CD4-positive, alpha-beta T cell treated with Interleukin-15 for 1 hour (primary cell): ENCODE results near the gene HADHA.

ENCODE experiments used
- DNase-seq: peaks from one replicate; pipeline ENCODE4 v3.0.0-alpha.2; 2020

The HADHA gene

GRCh38 chr2:26190369-26190768 is 54.1 kb downstream of the HADHA start:
- DNase-seq: no peak

GRCh38 chr2:26189751-26190150 is 54.7 kb downstream of the HADHA start:
- DNase-seq: no peak

DNA sequence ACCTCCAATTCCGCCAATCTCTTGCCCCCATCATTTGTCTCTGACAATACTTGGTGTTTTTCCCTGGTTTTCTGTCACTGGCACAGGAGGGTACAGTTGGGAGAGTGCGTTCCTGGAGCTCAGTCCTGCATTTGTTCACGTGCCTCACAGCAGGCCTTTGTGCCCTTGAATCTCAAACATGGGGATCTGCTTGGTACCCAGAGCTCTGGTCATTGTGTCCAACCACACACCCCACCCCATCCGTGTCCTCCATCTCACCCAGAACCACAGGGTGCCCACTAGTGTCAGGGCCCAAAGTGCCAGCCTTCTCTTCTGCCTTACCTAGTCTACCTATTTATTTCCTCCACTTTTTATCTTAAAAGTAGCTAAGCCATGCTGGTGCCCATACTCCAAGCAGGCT is 55.3 kb downstream of the HADHA start:
- no peak for DNase-seq

DNA sequence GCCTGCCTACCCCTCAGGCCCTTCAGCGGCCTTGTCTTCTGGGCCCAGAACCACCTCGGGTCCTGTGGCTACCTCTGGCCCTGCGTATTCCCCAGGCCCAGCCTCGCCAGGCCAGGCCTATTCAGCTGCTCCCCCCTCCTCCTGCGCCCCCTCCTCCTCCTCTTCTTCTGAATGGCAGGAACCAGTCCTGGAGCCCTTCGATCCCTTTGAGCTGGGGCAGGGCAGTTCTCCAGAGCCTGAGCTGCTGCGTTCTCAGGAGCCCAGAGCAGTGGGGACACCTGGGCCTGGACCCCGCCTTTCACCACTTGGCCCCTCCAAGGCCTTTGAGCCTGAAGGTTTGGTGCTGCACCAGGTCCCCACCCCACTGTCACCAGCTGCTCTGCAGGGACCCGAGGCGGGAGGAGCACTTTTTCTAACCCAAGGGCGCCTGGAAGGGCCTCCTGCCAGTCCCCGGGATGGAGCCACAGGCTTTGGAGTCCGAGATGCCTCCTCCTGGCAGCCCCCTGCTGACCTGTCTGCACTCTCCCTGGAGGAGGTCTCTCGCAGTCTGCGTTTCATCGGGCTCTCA is 56.8 kb downstream of the HADHA start:
- no peak for DNase-seq

DNA sequence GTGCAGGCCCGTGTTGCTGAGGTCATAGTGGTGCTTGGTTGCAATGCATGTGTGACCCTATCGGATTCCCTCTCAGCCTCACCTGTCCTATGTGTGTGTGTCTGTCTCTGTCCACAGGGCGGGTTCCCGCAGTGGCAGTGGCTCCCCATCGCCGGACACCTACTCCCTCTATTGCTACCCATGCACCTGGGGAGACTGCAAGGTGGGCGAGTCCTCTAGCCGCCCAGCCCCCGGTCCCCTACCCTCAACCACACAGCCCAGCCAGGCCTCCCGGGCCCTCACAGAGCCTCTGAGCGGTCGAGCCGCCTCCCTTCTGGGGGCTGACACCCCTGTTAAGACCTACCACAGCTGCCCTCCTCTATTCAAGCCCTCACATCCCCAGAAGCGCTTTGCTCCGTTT is 57.3 kb downstream of the HADHA start:
- DNase-seq: no peak

GRCh38 chr2:26185954-26186770 is 58.3 kb downstream of the HADHA start:
- no peak for DNase-seq

- DNase-seq: no peak
Measured at GRCh38 chr2:26185304-26185928, 59.0 kb downstream of the HADHA start.

GRCh38 chr2:26184555-26185303 is 59.7 kb downstream of the HADHA start:
- DNase-seq: peak; percentile 87

GRCh38 chr2:26184121-26184520 is 60.3 kb downstream of the HADHA start:
- no peak for DNase-seq

DNA sequence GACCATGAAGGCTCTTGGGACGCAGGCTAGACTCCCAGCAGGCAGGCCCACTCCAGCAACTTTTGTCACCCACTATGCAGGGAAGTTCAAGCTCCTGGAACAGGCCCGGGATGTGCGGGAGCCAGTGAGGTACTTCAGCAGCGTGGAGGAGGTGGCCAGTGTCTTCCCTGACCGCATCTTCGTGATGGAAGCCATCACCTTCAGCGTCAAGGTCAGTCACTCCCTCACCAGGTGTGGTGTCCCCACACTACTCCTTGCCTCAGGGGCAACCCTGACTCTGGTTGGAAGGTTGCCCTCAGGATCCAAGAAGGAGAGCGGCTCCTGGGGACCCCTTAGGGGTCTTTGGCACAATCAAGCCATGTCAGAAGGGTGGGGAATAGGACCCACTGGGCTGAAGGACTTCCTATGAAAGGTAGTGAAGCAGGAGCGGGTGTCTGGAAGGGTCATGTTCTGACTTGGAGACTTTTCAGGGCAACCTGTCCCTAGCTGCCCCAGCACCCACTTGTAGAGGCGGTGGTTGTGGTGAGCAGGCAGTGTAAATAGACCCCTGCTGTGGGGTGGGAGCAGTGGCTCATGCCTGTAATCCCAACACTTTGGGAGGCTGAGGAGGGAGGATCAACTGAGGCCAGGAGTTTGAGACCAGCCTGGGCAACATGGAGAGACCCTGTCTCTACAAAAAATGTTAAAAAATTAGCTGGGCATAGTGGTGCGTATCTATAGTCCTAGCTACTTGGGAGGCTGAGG is 61.4 kb downstream of the HADHA start:
- no peak for DNase-seq

DNA sequence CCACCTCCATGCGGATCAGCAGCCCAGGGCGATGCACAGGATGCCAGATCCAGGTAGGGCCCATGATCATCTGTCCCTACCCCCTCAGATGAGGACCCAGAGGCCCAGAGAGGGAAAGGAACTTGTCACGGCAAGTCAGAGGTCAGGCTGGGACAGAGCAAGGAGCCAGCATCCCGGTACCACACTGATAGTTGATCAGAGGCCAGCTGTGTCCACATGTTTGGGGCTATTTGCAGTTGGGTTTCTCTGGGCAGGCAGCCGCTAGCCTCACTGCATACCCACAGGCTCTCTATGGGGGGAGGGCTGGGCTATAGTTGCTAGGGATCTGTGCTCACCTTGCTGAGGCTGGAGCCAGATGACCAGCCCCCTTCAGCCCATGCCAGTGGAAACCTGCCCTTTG is 62.0 kb downstream of the HADHA start:
- no peak for DNase-seq

DNA sequence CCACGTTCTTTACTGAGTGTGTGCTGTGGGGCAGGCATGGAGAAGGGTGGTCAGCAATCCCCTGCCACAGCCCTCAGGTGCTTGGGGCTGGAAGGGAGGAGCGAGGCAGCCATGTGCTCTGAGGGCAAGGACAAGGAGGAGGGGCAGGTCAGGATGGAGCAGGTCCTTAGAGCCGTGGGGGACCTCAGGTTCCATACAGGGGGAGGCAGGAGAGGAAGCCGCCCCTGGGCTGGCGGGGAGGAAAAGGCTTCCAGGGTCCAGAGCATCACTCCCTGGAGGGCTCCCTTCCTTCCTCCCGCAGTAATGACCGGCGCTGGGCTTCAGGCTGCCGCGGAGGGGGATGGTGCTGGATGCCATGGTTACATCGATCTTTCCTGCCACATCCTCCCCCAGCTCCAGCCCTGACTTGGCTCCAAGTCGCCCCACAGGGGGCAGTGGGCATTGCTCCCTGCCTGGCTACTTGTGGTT is 65.0 kb downstream of the HADHA start:
- DNase-seq: no peak

DNA sequence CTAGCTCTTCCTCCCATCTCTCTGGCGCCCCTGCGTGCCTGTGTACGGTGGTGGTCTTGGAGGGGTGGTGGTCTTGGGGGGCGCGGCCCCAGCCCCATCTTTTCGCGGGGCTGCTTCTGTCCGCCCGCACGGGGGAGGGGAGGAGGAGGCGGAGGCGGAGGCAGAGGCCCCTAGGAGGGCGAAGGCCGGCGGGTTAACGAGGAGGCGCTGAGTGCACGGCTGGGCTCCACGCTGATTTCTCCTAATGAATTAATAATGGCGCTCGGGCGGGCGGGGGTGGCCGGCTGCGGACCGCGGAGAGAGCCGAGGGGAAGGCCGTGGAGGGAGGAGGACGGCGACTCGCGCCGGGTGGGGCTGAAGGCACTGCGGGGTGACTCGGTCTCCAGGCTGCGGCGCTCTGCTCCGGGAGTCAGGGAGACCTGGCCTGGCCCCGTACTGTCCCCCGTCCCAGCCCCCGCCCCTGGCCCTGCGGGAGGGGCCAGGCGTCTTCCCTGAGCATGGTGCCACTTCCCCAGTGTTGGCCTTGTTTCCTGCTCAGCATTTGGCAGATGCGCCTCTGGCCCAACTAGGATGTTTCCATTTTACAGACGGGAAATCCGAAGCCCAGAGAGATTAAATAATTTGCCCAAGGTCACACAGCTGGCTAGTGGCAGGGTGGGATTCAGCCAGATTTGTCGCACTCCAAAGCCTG is 65.5 kb downstream of the HADHA start:
- DNase-seq: no peak

GRCh38 chr2:26178246-26178645 is 66.2 kb downstream of the HADHA start:
- DNase-seq: no peak

GRCh38 chr2:26177122-26177521 is 67.3 kb downstream of the HADHA start:
- no peak for DNase-seq

DNA sequence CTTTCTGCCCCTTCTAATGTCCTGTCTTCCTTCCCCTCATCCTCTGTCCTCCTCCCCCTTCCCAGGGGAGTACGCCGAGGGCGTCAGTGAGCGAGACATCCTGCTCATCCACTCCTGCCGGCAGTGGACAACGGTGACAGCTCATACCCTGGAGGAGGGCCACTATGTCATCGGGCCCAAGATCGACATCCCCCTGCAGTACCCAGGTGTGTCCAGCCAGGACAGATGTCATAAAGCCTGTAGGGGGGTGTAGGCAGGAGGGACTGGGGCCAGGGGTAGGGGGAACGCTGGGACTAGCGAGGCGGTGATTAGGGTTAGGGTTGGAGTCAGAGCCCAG is 68.2 kb downstream of the HADHA start:
- DNase-seq: no peak

- no peak for DNase-seq
Measured at GRCh38 chr2:26175466-26176278, 68.8 kb downstream of the HADHA start.

DNA sequence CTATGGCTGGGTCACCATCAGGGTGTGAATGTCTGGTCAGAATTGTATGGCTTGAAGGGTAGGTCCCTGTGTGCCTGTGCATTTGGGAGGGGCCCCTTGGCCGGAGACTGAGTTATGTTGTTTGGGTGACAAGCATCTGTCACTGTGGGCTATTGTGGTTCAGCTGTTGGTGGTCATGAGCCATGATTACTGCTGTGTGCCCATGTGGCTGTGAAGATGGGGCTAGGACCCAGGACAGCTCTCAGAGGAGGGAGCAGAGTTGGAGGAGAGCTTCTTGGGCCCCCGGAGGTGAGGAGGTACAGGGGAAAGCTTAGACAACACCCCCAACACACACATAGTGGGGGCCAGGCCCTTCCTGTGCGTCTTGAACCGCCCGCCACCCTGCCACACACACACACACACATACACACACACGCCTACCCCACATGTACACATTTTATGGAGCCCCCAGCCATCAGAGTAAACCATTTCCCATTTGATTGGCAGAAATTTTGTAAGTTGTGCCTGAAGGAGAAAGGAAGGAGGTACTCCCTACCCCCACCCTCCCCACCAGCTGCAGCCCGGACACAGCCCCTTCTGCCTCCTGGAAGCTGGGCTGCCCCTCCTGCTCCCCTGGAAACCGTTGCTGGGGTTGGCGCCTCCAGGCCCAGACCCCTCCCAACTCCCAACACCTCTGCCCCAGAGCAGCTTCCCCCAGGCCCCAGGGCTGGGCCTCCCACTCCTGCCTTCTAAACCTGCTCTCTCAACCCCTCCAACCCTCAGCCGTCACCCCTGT is 69.6 kb downstream of the HADHA start:
- no peak for DNase-seq

DNA sequence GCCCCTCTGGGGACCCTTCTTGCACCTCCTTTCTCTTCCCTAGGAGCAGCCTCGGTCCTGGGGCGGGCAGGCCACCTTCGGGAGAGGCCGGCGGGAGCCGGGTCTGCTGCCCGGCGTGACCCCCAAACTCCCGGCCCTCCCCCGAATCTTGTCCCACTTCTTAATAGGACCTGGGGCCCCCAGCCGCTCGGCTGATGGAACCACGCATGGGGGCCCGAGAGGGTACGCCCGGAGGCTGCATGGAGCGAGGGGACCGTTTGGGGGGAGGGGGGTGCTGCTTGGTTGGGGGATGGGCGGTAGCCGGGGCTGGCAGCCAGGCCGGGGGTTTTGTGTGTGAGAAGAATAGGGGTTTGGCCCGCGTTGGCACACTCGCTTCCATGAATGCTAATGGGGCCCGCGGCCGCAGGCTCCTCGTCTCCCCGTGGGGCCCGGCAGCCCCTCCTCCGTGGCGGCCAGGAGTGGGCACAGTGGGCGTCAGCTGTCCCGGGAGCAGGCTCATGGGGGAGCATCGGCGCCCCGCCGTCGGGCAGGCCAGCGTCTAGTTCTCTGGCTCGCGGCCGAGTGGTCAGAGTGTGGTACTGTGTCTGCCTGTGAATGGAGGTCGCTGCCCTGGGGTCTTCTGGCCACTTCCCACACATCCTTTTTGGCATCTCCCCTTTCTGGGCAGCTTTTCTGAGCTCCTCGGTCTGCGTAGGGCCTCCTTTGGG is 70.5 kb downstream of the HADHA start:
- no peak for DNase-seq
